ENCODE results near the gene SLC16A8. TPM values are rescaled to one million over a fixed set of nuclear protein-coding genes. Genes with fewer than 3 reads are reported as not detected.

Gene SLC16A8
- total RNA-seq, 4 donors from 2014 or later = 1.4 TPM; not detected in 3

DNA sequence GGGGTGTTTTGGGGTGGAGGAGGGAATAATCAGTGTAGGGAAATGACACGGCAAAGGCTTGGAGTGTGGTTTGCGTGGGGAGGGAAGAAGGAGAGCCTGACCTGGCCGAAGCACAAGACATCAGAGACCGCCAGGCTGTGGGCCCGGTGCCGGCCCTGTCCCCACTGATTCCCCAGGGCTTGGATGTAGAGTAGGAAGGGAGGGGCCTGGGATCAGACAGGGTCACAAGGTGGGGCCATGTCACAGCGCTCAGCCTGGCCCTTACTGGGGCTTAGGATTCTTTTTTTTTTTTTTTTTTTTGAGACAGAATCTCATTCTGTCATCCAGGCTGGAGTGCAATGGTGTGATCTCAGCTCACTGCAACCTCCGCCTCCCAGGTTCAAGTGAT is 17.0 kb downstream of the SLC16A8 start:
- no peaks in the 10 kb centered on the region for H3K4me1 ChIP-seq
- H3K9me3 ChIP-seq = no peaks in the 10 kb centered on the region
- H3K27ac ChIP-seq = no peak overlapping the region
- no peaks in the 10 kb centered on the region for H3K36me3 ChIP-seq
- intact Hi-C loops (cut with DNase I; ENCODE audit: low total_unique reads) = loop anchor here (10.0 kb wide), 1 partner anchor 508 kb away; the partner anchor contains the start of gene DMC1
- H3K27me3 ChIP-seq = no peaks in the 10 kb centered on the region
- no peak overlapping the region for H3K4me3 ChIP-seq
- TF ChIP-seq CTCF (IDR thresholded peaks at IDR 0.05) (no peak), POLR2A (IDR thresholded peaks at IDR 0.05) (no peak)
- no peak for DNase-seq

DNA sequence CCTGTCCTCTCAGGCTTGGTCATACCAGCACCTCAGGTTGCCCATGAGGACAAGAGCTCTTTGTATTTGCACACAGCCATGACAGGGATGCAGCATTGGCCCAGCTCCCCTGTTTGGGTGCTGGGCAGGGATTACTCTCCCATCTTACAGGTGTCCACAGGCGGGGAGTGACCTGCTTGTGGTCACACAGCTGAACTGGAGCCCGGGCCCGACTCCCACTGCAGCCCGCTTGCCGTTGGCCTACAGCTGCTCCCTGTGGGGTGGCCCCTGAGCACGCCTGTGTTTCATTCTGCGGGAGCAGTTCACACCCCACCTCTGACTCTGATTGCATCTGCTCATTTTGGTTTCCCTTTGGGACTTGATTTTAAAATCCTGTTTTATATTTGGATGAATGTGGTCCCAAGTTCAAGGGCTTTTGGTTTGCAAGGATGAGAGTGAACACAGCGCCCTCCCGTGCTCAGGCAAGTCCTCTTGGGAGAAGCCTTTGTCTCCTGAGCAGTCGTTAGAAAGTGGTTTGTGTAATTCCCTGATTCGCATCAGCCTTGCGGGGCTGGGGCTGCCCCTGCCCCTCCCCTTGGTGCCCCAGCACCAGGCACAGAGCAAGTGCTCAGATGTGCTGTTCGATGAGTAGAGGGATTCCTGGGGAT is 17.5 kb downstream of the SLC16A8 start:
- H3K4me3 ChIP-seq = no peak overlapping the region
- no peak for DNase-seq
- no peaks in the 10 kb centered on the region for H3K27me3 ChIP-seq
- intact Hi-C loops (cut with DNase I; ENCODE audit: low total_unique reads) = loop anchor here (10.0 kb wide), 1 partner anchor 508 kb away; the partner anchor contains the start of gene DMC1
- H3K36me3 ChIP-seq = no peaks in the 10 kb centered on the region
- H3K9me3 ChIP-seq = no peaks in the 10 kb centered on the region
- H3K27ac ChIP-seq = no peak overlapping the region
- no peaks in the 10 kb centered on the region for H3K4me1 ChIP-seq
- TF ChIP-seq POLR2A (IDR thresholded peaks at IDR 0.05) (no peak), CTCF (IDR thresholded peaks at IDR 0.05) (no peak)

DNA sequence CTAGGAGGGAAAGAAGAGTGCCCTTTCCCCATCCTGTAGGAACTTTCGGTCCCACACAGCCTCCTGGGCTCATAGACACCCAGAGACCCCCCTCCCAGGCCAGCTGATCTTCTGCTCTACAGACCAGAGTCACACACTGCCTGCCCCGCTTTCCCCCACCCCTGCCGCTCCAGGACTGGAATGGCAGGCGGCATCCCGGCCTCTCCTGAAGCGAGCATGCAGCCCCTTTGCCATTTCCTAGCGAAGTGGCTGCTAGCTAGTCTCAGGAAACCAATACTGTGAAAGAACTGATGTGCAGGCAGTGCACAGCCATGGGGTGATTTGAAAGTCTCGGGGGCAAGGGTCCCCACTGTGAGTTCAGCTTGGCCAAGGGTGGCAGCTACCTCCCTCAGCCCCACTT is 18.4 kb downstream of the SLC16A8 start:
- Histone ChIP-seq H3K4me1 (no peaks in the 10 kb centered on the region), H3K9me3 (no peaks in the 10 kb centered on the region), H3K27me3 (no peaks in the 10 kb centered on the region), H3K36me3 (no peaks in the 10 kb centered on the region), H3K27ac (no peak overlapping the region), H3K4me3 (no peak overlapping the region)
- no peak for TF ChIP-seq POLR2A (IDR thresholded peaks at IDR 0.05)
- TF ChIP-seq CTCF (IDR thresholded peaks at IDR 0.05) = no peak
- no peak for DNase-seq
- intact Hi-C loops (cut with DNase I; ENCODE audit: low total_unique reads) = loop anchor here (10.0 kb wide), 1 partner anchor 509 kb away; the partner anchor contains the start of gene DMC1

DNA sequence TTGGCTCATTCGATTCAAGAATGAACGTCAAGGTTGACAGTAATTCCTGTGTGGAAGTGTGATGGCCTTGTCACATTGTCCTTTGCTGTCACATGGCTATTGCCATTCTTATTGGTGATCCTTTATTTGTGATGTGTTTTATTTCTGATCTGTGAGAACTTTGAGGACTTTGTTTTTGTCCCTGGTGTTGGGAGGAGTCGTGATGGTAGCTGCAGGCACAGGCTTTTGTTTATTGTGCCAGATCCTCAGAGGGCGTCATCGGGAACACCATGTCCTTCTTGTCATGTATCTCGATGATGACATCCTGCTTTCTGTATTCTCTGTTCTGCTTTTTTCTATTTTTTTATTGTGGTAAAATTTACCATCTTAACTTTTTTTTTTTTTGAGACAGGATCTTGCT is 21.2 kb downstream of the SLC16A8 start:
- intact Hi-C loops (cut with DNase I; ENCODE audit: low total_unique reads) = loop anchor here (10.0 kb wide), 1 partner anchor 512 kb away; the partner anchor contains the start of gene DMC1
- TF ChIP-seq POLR2A (IDR thresholded peaks at IDR 0.05) (no peak), CTCF (IDR thresholded peaks at IDR 0.05) (no peak)
- H3K27ac ChIP-seq = no peak overlapping the region
- no peaks in the 10 kb centered on the region for H3K4me1 ChIP-seq
- no peaks in the 10 kb centered on the region for H3K9me3 ChIP-seq
- H3K27me3 ChIP-seq = no peaks in the 10 kb centered on the region
- DNase-seq = no peak
- no peak overlapping the region for H3K4me3 ChIP-seq
- no peaks in the 10 kb centered on the region for H3K36me3 ChIP-seq

DNA sequence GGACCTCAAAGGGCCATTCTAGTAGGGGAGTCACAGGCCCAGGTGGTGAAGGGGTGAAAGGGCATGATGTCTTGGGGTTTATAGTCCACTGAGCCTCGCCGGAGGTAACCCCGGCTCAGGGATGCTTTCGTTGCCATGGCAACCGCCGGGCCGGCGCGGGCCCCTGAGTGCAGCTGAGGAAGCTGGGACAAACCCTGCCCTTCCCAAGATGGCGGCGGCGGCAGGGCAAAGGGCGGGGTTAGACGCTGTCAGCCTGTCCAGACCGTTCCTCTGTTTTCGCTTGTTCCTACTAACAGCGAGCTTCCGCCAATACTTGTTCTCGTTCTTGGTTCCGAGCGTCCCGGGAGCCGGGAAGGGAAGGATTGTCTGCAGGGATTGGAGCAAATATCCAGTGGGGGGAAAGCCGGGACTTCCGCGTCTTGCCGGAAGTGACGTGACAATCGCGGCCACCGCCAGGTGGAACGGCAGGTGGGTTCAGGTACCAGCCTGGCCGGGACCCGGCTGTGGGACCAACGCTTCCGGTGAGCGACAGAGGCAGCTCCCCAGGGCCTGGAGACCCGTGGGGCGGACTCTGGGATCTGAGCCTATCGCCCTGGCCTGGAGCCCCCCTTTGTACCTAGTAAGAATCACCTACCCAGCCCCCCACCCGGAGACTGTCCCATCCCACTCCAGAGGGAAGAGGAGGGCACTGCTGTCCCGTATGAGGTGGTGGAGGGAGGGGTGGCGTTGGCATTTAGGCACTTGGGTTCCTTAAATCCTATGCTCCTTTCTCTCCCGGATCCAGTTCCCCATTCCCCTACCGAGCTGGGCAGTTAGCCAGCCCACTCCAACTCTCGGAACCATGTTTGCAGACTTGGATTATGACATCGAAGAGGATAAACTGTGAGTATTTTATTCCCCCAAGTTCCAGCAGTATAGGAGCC is 26.8 kb downstream of the SLC16A8 start, which contains the start of gene PICK1:
PICK1 (plus strand) TSS at position 436 of the 923 bp plus-strand sequence; CDS start at position 842, 406 bp downstream.
- intact Hi-C loops (cut with DNase I; ENCODE audit: low total_unique reads) = no loop called here
- no peaks in the 10 kb centered on the region for H3K27me3 ChIP-seq
- DNase-seq = peak; percentile 90 to 91

More for the DNA sequence above, 26.8 kb downstream of the SLC16A8 start, which contains the start of gene PICK1:
- no peaks in the 10 kb centered on the region for H3K9me3 ChIP-seq
- H3K36me3 ChIP-seq = no peaks in the 10 kb centered on the region
- H3K4me3 ChIP-seq = peak within 1 kb of the TSS; percentile 46 to 48
- H3K4me1 ChIP-seq = no peaks in the 10 kb centered on the region
- TF ChIP-seq CTCF (IDR thresholded peaks at IDR 0.05) = peak in 2 of 4 experiments; percentile 6 to 29
- peak in 1 of 2 donors; percentile 26 for TF ChIP-seq POLR2A (IDR thresholded peaks at IDR 0.05)
- peak within 1 kb of the TSS; percentile 78 to 82 for H3K27ac ChIP-seq

Data from uterus (tissue), 4 donors.